Lower leg skin (tissue), 3 donors: Measurements from ENCODE around the gene AOPEP.

ENCODE experiments used
- CTCF ChIP-seq, 3 donors: fragments of 450-650 bp; IDR thresholded peaks; one replicate each; pipeline ENCODE4 v1.5.1; 2016; ENCODE audit warnings: antibody characterized with exemption in 3 of 3, mild to moderate bottlenecking in 3 of 3, moderate library complexity in 2 of 3
- POLR2A ChIP-seq, 2 donors: fragments of 450-650 bp; IDR thresholded peaks; one replicate each; pipeline ENCODE4 v1.6.1; 2016 to 2017; ENCODE audit warnings: antibody characterized with exemption in 2 of 2, mild to moderate bottlenecking in 1 of 2, moderate library complexity in 1 of 2

- no peak for TF ChIP-seq CTCF (IDR thresholded peaks at IDR 0.05)
- TF ChIP-seq POLR2A (IDR thresholded peaks at IDR 0.05) = no peak
These were observed 352.4 kb downstream of the AOPEP start for GRCh38 chr9:95078939-95079338.
